NB4 (cell line): ENCODE results near the gene RINL.

Experiments
- DNase-seq: peaks from one replicate; pipeline ENCODE4 v3.0.0; 2010; ENCODE audit warnings: low read depth
- H3K4me3 ChIP-seq: one replicate; pipeline ENCODE4 v1.5.1; 2011; ENCODE audit warnings: mild to moderate bottlenecking, low read depth, low read length, moderate library complexity
- CTCF ChIP-seq: IDR thresholded peaks from one replicate; pipeline ENCODE4 v1.5.1; 2012; ENCODE audit warnings: low read depth, low read length
- MAX ChIP-seq: IDR thresholded peaks from 2 replicates; pipeline ENCODE4 v1.6.1; 2011; ENCODE audit warnings: low read depth, low read length
- MYC ChIP-seq: IDR thresholded peaks from 2 replicates; pipeline ENCODE4 v1.6.1; 2011; ENCODE audit warnings: low read depth, low read length
- POLR2A ChIP-seq: IDR thresholded peaks from 2 replicates; pipeline ENCODE4 v1.6.1; 2011; ENCODE audit warnings: mild to moderate bottlenecking; ENCODE audit not compliant: insufficient read length; ENCODE audit errors: extremely low read depth

Gene RINL, protein sequence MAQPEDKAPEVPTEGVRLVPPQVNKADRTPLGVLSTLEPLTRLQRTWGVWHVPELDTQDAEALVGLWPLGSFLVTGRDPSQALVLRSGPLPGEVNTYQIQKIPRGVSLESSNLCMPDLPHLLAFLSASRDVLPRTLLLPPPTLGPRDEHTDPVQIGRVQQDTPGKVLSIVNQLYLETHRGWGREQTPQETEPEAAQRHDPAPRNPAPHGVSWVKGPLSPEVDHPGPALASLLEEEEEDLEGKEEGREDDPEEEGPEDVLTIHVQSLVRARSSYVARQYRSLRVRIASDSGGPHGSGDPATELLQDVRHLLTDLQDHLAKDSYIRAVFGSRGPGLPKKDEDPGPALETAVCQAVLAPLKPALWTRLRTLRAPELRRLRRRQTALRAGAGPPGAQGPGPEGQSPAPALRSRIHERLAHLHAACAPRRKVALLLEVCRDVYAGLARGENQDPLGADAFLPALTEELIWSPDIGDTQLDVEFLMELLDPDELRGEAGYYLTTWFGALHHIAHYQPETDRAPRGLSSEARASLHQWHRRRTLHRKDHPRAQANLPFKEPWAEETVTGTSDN

DNA sequence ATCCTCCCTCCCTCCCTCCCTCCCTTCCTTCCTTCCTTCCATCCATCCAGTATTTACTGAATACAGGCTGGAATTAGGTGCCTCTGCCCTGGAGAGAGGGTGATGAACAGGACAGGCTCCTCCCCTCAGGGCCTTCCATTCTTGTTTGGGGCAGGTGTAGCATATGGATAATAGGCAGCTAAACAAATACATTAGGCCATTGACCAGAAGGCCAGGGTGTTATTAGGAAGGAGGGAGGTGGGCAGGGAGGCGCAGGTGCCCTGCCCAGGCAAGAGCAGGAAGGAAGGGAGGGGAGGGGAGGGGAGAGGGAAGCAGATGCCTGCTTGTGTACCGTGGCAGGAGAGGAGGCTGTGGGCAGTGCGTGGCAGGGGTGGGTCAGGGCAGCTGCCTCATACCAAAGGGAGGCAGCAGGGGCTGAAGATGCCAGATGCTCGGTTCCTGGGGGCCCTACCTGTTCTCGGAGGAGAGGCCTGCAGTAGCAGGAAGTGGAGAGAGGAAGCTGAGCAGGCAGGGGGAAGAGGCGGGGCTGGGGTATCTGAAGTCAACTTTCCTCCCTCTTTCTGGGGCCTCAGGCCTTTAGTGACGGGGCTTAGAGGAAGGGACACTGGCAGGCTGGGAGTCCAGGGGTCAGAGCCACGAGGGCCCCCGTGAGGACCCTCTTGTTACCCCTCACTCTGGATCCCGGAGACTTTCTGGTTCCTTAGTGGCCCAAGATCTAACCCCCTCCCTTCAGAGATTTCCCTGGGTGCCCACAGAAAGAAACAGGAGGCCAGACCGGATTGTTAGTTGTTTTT lies at the start of gene RINL:
RINL (minus strand) TSS at position 495 of the 794 bp plus-strand sequence. CDS start 1,533 bp downstream, outside the sequence.
- peak within 1 kb of the TSS; percentile 42 for H3K4me3 ChIP-seq
- DNase-seq: peak; percentile 56
- TF ChIP-seq MAX (no peak), CTCF (no peak), POLR2A (peak; percentile 24)

GRCh38 chr19:38924388-38924787 lies 46.3 kb upstream of the RINL start:
- TF ChIP-seq CTCF (no peak), MAX (no peak), POLR2A (no peak), MYC (no peak)
- H3K4me3 ChIP-seq: no peak overlapping the region
- DNase-seq: no peak

DNA sequence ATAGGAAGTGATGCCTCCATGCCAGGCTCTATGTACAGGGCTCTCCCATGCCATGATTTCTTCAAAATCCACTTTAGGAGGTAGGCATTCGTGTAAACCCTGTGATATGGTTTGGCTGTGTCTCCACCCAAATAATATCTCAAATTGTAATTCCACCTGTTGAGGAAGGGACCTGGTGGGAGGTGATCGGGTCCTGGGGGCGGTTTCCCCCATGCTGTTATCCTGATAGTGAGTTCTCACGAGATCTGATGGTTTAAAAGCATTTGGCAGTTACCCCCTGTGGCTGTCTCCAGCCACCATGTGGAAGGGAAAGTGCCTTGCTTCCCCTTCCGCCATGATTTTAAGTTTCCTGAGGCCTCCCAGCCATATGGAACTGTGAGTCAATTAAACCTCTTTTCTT lies 44.4 kb upstream of the RINL start:
- H3K4me3 ChIP-seq: no peak overlapping the region
- no peak for TF ChIP-seq MAX
- DNase-seq: no peak

GRCh38 chr19:38921420-38922274 lies 43.6 kb upstream of the RINL start:
- TF ChIP-seq MYC (no peak), POLR2A (no peak), CTCF (no peak), MAX (no peak)

DNA sequence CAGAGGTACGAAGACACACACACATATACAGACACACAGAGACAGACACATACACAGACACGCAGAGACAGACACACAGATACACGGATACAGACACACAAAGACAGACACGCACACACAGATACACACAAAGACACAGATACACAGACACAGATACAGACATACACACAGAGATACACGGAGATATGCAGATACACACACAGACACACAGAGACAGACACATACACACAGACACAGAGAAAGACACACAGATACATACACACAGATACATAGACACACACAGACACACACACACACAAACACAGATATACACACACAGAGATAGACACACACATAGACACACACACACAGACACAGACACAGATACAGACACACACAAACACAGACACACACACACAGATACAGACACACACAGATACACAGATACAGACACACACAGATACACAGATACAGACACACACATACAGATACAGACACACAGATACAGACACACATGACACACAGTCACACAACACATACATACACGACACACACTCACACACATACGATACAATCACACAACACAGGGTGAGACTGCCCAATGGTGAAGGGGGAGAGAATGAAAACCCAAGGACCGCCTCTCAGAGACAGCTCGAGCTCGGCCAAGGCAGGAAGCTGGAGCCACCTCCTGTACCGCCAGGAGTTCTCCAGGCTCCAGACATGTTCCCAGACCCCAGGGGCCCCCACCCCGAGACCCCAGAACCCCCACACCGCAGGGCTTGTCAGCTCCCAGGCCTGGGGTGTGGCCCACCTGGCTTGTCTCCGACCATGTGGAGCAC lies 42.7 kb upstream of the RINL start:
- no peak for DNase-seq

More at GRCh38 chr19:38921420-38922274, 43.6 kb upstream of the RINL start:
- no peak for DNase-seq
- H3K4me3 ChIP-seq: no peak overlapping the region

More for the DNA sequence above, 42.7 kb upstream of the RINL start:
- H3K4me3 ChIP-seq: no peak overlapping the region
- TF ChIP-seq CTCF: no peak
